HepG2 (cell line): ENCODE results near the gene MADCAM1. TPM values are rescaled to one million over a fixed set of nuclear protein-coding genes. Genes with fewer than 3 reads are reported as not detected.
A peak's percentile ranks its signal among the peaks of the same experiment; 100 is the strongest.

Experiments
- AKAP8 ChIP-seq: sonication (generic); formaldehyde crosslinking; IDR thresholded peaks from 2 replicates; pipeline ENCODE4 v1.5.1; 2020; ENCODE audit warnings: mild to moderate bottlenecking, missing genetic modification reagents
- FOSL2 ChIP-seq: sonication (generic); formaldehyde crosslinking; IDR thresholded peaks from 2 replicates; pipeline ENCODE4 v1.4.0; 2020; ENCODE audit warnings: missing genetic modification reagents
- ISL2 ChIP-seq: sonication (generic); formaldehyde crosslinking; IDR thresholded peaks from 2 replicates; pipeline ENCODE4 v1.5.0; 2020; ENCODE audit warnings: missing genetic modification reagents
- JUND ChIP-seq: sonication (generic); formaldehyde crosslinking; IDR thresholded peaks from 2 replicates; pipeline ENCODE4 v1.8.0; 2022; ENCODE audit warnings: mild to moderate bottlenecking, missing genetic modification reagents
- MAFK ChIP-seq, 2 experiments: IDR thresholded peaks in 1 of 2; conservative IDR thresholded peaks in 1 of 2; 2 replicates each; pipeline ENCODE4 v1.6.1; 2011; ENCODE audit warnings: improper control_type of control experiment in 2 of 2, low read length in 2 of 2
- YY1 ChIP-seq: IDR thresholded peaks from 2 replicates; pipeline ENCODE4 v1.6.1; 2011; ENCODE audit warnings: low read length, low read depth, moderate library complexity, mild to moderate bottlenecking; ENCODE audit not compliant: insufficient read depth, insufficient replicate concordance
- ZMAT3 ChIP-seq: sonication (generic); formaldehyde crosslinking; conservative IDR thresholded peaks from 2 replicates; pipeline ENCODE4 v1.7.0; 2021; ENCODE audit warnings: missing genetic modification reagents
- ZNF24 ChIP-seq: fragments of 450-650 bp; IDR thresholded peaks from 2 replicates; pipeline ENCODE4 v1.6.1; 2017; ENCODE audit warnings: antibody characterized with exemption, mild to moderate bottlenecking
- ZNF264 ChIP-seq: sonication (generic); formaldehyde crosslinking; IDR thresholded peaks from 2 replicates; pipeline ENCODE4 v1.4.0; 2020; ENCODE audit warnings: missing genetic modification reagents
- ZNF510 ChIP-seq: sonication (generic); formaldehyde crosslinking; IDR thresholded peaks from 2 replicates; pipeline ENCODE4 v1.4.0; 2020; ENCODE audit warnings: low read depth, mild to moderate bottlenecking, missing genetic modification reagents
- ZNF720 ChIP-seq: sonication (generic); formaldehyde crosslinking; IDR thresholded peaks from 2 replicates; pipeline ENCODE4 v1.4.0; 2020; ENCODE audit warnings: missing genetic modification reagents
- ZZZ3 ChIP-seq: sonication (generic); formaldehyde crosslinking; IDR thresholded peaks from 2 replicates; pipeline ENCODE4 v1.4.0; 2020; ENCODE audit warnings: missing genetic modification reagents, mild to moderate bottlenecking, borderline replicate concordance
- polyA plus RNA-seq, 8 experiments: library from polyadenylated mRNA; depleted of rRNA in 3 of 8; stranded (reverse) in 7 of 8; unstranded in 1 of 8; fragments of >200 nt; fragmentation: Illumina TruSeq in 4 of 8; extraction: Trizol in 4 of 8; gene quantifications; 2 replicates each; pipeline versions ENCODE4 v1.2.1 to v1.2.3, GENCODE V29; 2011 to 2016; ENCODE audit warnings: low read depth in 4 of 8, missing spikeins in 1 of 8, mixed read lengths in 1 of 8; ENCODE audit not compliant: insufficient read depth in 1 of 8
- total RNA-seq, 5 experiments: library from RNA; depleted of rRNA; stranded (reverse); fragments of >200 nt; fragmentation: Illumina TruSeq; extraction: Trizol; gene quantifications; 2 replicates each; pipeline ENCODE4 v1.2.3, GENCODE V29; 2016; ENCODE audit warnings: low read depth in 1 of 5
- TF ChIP-seq, protein P1 (sequence below): sonication (generic); formaldehyde crosslinking; IDR thresholded peaks from 2 replicates; pipeline ENCODE4 v1.4.0; 2020; ENCODE audit warnings: missing genetic modification reagents, borderline replicate concordance
- TF ChIP-seq, protein P2 (sequence below): sonication (generic); formaldehyde crosslinking; IDR thresholded peaks from 2 replicates; pipeline ENCODE4 v1.4.0; 2020; ENCODE audit warnings: mild to moderate bottlenecking, missing genetic modification reagents
- TF ChIP-seq, protein P3 (sequence below): IDR thresholded peaks from 2 replicates; pipeline ENCODE4 v1.6.1; 2016; ENCODE audit warnings: low read depth
- TF ChIP-seq, protein P4 (sequence below): sonication (generic); formaldehyde crosslinking; IDR thresholded peaks from 2 replicates; pipeline ENCODE4 v1.4.0; 2020; ENCODE audit warnings: missing genetic modification reagents

Gene MADCAM1
- total and polyA plus RNA-seq, 2 of the 13 experiments (the other 11 are each of a cell fraction or from before 2014, with no cell fraction given), result 0.29 to 0.33 TPM

DNA sequence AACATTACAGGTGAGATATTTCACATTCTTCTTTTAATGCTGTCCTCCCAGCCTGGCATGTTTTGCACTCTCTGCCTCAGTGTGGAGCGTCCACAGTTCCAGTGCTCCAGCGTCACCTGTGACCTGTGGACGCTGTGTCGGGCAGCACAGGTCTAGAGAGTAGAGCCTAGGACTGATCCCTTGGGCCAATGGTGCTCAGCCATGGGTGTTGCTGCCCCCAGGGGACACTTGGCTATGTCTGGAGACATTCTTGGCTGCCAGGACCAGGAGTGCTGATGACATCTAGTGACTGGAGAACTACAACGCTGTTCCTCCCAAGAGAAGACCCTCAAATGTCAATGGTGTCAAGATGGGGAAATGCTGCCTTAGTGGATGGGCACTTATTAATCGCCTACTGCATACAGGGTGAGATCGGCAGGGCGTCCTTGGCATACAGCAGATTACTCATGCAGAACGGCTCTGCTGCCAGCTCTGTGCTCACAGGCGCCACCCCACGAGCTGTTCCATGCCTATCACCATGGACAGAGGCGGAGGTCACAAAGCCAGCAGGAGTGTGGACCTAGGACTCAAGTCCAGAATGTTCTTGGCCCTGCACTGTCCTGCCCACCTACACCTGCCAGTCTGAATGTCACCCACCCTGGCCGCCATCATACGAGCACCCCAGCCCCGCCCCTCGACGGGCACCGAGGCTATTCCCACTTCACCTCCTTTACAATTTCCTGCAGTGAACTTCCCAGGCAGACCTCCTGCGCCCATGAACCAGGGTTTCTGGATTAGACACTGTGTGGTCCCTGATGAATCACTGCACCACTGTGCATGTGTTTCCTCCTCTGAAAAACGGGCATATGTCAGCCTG is 13.9 kb upstream of the MADCAM1 start (continued):
- TF ChIP-seq, protein P1, sequence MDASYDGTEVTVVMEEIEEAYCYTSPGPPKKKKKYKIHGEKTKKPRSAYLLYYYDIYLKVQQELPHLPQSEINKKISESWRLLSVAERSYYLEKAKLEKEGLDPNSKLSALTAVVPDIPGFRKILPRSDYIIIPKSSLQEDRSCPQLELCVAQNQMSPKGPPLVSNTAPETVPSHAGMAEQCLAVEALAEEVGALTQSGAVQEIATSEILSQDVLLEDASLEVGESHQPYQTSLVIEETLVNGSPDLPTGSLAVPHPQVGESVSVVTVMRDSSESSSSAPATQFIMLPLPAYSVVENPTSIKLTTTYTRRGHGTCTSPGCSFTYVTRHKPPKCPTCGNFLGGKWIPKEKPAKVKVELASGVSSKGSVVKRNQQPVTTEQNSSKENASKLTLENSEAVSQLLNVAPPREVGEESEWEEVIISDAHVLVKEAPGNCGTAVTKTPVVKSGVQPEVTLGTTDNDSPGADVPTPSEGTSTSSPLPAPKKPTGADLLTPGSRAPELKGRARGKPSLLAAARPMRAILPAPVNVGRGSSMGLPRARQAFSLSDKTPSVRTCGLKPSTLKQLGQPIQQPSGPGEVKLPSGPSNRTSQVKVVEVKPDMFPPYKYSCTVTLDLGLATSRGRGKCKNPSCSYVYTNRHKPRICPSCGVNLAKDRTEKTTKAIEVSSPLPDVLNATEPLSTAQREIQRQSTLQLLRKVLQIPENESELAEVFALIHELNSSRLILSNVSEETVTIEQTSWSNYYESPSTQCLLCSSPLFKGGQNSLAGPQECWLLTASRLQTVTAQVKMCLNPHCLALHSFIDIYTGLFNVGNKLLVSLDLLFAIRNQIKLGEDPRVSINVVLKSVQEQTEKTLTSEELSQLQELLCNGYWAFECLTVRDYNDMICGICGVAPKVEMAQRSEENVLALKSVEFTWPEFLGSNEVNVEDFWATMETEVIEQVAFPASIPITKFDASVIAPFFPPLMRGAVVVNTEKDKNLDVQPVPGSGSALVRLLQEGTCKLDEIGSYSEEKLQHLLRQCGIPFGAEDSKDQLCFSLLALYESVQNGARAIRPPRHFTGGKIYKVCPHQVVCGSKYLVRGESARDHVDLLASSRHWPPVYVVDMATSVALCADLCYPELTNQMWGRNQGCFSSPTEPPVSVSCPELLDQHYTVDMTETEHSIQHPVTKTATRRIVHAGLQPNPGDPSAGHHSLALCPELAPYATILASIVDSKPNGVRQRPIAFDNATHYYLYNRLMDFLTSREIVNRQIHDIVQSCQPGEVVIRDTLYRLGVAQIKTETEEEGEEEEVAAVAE (CRISPR knock-in tag), result no peak
- no peak for TF ChIP-seq ISL2 (CRISPR knock-in tag)
- TF ChIP-seq MAFK (conservative IDR thresholded peaks at IDR 0.05 in 1 of 2, IDR thresholded peaks at IDR 0.05 in 1 of 2; ENCODE audit: low read length in 2 of 2), result no peak
- no peak for TF ChIP-seq ZNF24
- TF ChIP-seq ZNF510 (CRISPR knock-in tag), result no peak
- TF ChIP-seq, protein P2, sequence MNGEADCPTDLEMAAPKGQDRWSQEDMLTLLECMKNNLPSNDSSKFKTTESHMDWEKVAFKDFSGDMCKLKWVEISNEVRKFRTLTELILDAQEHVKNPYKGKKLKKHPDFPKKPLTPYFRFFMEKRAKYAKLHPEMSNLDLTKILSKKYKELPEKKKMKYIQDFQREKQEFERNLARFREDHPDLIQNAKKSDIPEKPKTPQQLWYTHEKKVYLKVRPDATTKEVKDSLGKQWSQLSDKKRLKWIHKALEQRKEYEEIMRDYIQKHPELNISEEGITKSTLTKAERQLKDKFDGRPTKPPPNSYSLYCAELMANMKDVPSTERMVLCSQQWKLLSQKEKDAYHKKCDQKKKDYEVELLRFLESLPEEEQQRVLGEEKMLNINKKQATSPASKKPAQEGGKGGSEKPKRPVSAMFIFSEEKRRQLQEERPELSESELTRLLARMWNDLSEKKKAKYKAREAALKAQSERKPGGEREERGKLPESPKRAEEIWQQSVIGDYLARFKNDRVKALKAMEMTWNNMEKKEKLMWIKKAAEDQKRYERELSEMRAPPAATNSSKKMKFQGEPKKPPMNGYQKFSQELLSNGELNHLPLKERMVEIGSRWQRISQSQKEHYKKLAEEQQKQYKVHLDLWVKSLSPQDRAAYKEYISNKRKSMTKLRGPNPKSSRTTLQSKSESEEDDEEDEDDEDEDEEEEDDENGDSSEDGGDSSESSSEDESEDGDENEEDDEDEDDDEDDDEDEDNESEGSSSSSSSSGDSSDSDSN (CRISPR knock-in tag), result no peak
- 0 out of 2 replicates have a peak, but pooled peaks have one; percentile 28 for TF ChIP-seq JUND (CRISPR knock-in tag)
- peak; percentile 29; the same call in 1 of the 2 replicates for TF ChIP-seq FOSL2 (CRISPR knock-in tag)
- TF ChIP-seq YY1, result peak; percentile 16
- TF ChIP-seq, protein P3, sequence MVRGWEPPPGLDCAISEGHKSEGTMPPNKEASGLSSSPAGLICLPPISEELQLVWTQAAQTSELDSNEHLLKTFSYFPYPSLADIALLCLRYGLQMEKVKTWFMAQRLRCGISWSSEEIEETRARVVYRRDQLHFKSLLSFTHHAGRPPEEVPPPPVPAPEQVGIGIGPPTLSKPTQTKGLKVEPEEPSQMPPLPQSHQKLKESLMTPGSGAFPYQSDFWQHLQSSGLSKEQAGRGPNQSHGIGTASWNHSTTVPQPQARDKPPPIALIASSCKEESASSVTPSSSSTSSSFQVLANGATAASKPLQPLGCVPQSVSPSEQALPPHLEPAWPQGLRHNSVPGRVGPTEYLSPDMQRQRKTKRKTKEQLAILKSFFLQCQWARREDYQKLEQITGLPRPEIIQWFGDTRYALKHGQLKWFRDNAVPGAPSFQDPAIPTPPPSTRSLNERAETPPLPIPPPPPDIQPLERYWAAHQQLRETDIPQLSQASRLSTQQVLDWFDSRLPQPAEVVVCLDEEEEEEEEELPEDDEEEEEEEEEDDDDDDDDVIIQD (CRISPR knock-in tag), result no peak
- TF ChIP-seq, protein P4, sequence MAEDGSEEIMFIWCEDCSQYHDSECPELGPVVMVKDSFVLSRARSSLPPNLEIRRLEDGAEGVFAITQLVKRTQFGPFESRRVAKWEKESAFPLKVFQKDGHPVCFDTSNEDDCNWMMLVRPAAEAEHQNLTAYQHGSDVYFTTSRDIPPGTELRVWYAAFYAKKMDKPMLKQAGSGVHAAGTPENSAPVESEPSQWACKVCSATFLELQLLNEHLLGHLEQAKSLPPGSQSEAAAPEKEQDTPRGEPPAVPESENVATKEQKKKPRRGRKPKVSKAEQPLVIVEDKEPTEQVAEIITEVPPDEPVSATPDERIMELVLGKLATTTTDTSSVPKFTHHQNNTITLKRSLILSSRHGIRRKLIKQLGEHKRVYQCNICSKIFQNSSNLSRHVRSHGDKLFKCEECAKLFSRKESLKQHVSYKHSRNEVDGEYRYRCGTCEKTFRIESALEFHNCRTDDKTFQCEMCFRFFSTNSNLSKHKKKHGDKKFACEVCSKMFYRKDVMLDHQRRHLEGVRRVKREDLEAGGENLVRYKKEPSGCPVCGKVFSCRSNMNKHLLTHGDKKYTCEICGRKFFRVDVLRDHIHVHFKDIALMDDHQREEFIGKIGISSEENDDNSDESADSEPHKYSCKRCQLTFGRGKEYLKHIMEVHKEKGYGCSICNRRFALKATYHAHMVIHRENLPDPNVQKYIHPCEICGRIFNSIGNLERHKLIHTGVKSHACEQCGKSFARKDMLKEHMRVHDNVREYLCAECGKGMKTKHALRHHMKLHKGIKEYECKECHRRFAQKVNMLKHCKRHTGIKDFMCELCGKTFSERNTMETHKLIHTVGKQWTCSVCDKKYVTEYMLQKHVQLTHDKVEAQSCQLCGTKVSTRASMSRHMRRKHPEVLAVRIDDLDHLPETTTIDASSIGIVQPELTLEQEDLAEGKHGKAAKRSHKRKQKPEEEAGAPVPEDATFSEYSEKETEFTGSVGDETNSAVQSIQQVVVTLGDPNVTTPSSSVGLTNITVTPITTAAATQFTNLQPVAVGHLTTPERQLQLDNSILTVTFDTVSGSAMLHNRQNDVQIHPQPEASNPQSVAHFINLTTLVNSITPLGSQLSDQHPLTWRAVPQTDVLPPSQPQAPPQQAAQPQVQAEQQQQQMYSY (CRISPR knock-in tag), result no peak
- 0 out of 2 replicates have a peak, but pooled peaks have one; percentile 43 for TF ChIP-seq AKAP8 (CRISPR knock-in tag)
- TF ChIP-seq ZZZ3 (CRISPR knock-in tag), result no peak
- TF ChIP-seq ZNF264 (CRISPR knock-in tag), result no peak
- 0 out of 2 replicates have a peak, but pooled peaks have one; percentile 28 for TF ChIP-seq ZMAT3
- no peak for TF ChIP-seq ZNF720 (CRISPR knock-in tag)
